ENCODE results near the gene PCDHGA12. TPM values are rescaled to one million over a fixed set of nuclear protein-coding genes. Genes with fewer than 3 reads are reported as not detected.

PCDHGA12 gene
- total and polyA plus RNA-seq, 2 of the 8 experiments (the other 6 are each of a cell fraction or from before 2014, with no cell fraction given), result 0.88 to 1.3 TPM

DNA sequence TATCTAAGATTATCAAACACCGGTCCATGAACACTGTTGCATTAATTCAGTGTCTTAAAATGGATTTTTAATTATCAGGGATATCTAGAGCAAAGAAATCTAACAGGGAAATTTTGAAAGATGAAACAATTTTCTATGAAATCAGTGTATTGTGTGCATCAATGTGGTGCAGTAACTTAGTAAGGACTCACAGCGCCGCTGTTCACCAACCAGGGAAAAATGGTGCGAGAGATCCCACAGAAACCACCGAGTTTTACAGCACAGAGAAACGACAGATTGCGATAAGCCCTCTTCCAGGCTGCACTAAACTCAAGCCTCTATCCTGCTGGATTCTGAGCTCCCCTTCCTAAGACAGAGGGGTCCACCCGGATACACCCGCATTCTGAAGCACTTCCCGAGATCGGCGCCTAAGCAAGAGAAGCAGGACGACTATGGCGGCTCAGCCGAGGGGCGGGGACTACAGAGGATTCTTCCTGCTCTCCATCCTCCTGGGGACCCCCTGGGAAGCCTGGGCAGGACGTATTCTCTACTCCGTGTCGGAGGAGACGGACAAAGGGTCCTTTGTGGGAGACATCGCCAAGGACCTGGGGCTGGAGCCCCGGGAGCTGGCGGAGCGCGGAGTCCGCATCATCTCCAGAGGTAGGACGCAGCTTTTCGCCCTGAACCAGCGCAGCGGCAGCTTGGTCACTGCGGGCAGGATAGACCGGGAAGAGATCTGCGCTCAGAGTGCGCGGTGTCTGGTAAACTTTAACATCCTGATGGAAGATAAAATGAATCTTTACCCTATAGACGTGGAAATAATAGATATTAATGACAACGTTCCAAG lies 47.6 kb upstream of the PCDHGA12 start, which contains the start of gene PCDHGA7 (continued):
- TF ChIP-seq, protein P1, sequence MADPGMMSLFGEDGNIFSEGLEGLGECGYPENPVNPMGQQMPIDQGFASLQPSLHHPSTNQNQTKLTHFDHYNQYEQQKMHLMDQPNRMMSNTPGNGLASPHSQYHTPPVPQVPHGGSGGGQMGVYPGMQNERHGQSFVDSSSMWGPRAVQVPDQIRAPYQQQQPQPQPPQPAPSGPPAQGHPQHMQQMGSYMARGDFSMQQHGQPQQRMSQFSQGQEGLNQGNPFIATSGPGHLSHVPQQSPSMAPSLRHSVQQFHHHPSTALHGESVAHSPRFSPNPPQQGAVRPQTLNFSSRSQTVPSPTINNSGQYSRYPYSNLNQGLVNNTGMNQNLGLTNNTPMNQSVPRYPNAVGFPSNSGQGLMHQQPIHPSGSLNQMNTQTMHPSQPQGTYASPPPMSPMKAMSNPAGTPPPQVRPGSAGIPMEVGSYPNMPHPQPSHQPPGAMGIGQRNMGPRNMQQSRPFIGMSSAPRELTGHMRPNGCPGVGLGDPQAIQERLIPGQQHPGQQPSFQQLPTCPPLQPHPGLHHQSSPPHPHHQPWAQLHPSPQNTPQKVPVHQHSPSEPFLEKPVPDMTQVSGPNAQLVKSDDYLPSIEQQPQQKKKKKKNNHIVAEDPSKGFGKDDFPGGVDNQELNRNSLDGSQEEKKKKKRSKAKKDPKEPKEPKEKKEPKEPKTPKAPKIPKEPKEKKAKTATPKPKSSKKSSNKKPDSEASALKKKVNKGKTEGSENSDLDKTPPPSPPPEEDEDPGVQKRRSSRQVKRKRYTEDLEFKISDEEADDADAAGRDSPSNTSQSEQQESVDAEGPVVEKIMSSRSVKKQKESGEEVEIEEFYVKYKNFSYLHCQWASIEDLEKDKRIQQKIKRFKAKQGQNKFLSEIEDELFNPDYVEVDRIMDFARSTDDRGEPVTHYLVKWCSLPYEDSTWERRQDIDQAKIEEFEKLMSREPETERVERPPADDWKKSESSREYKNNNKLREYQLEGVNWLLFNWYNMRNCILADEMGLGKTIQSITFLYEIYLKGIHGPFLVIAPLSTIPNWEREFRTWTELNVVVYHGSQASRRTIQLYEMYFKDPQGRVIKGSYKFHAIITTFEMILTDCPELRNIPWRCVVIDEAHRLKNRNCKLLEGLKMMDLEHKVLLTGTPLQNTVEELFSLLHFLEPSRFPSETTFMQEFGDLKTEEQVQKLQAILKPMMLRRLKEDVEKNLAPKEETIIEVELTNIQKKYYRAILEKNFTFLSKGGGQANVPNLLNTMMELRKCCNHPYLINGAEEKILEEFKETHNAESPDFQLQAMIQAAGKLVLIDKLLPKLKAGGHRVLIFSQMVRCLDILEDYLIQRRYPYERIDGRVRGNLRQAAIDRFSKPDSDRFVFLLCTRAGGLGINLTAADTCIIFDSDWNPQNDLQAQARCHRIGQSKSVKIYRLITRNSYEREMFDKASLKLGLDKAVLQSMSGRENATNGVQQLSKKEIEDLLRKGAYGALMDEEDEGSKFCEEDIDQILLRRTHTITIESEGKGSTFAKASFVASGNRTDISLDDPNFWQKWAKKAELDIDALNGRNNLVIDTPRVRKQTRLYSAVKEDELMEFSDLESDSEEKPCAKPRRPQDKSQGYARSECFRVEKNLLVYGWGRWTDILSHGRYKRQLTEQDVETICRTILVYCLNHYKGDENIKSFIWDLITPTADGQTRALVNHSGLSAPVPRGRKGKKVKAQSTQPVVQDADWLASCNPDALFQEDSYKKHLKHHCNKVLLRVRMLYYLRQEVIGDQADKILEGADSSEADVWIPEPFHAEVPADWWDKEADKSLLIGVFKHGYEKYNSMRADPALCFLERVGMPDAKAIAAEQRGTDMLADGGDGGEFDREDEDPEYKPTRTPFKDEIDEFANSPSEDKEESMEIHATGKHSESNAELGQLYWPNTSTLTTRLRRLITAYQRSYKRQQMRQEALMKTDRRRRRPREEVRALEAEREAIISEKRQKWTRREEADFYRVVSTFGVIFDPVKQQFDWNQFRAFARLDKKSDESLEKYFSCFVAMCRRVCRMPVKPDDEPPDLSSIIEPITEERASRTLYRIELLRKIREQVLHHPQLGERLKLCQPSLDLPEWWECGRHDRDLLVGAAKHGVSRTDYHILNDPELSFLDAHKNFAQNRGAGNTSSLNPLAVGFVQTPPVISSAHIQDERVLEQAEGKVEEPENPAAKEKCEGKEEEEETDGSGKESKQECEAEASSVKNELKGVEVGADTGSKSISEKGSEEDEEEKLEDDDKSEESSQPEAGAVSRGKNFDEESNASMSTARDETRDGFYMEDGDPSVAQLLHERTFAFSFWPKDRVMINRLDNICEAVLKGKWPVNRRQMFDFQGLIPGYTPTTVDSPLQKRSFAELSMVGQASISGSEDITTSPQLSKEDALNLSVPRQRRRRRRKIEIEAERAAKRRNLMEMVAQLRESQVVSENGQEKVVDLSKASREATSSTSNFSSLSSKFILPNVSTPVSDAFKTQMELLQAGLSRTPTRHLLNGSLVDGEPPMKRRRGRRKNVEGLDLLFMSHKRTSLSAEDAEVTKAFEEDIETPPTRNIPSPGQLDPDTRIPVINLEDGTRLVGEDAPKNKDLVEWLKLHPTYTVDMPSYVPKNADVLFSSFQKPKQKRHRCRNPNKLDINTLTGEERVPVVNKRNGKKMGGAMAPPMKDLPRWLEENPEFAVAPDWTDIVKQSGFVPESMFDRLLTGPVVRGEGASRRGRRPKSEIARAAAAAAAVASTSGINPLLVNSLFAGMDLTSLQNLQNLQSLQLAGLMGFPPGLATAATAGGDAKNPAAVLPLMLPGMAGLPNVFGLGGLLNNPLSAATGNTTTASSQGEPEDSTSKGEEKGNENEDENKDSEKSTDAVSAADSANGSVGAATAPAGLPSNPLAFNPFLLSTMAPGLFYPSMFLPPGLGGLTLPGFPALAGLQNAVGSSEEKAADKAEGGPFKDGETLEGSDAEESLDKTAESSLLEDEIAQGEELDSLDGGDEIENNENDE (IDR thresholded peaks at IDR 0.05; ENCODE audit: insufficient replicate concordance, low read length), result no peak
- TF ChIP-seq CBX5 (IDR thresholded peaks at IDR 0.05; ENCODE audit: low read depth, low read length) (no peak), SP2 (IDR thresholded peaks at IDR 0.05; ENCODE audit: low read length) (no peak), KDM5A (IDR thresholded peaks at IDR 0.05; ENCODE audit: low read length) (no peak), PHF8 (conservative IDR thresholded peaks at IDR 0.05; ENCODE audit: low read depth, low read length) (no peak), POLR2A (IDR thresholded peaks at IDR 0.05; ENCODE audit: control extremely low read depth in 1 of 2, low read depth in 2 of 2, low read length in 2 of 2) (no peak), HDAC6 (IDR thresholded peaks at IDR 0.05; ENCODE audit: low read depth, low read length) (no peak), CEBPB (IDR thresholded peaks at IDR 0.05; ENCODE audit: low read depth, low read length) (no peak), CREB1 (IDR thresholded peaks at IDR 0.05) (no peak), ASH2L (IDR thresholded peaks at IDR 0.05; ENCODE audit: low read length) (no peak), SIX5 (IDR thresholded peaks at IDR 0.05; ENCODE audit: low read depth, low read length) (no peak), SP4 (IDR thresholded peaks at IDR 0.05; ENCODE audit: low read length) (no peak)
